Breast epithelium (tissue), 4 donors: ENCODE measurements around the gene EIF4H. TPM values are rescaled to one million over a fixed set of nuclear protein-coding genes. Genes with fewer than 3 reads are reported as not detected.

Experiments used
- DNase-seq, 2 donors: peaks; one replicate each; pipeline ENCODE4 v3.0.0-alpha.2; 2019; ENCODE audit warnings: low spot score in 2 of 2
- H3K27ac ChIP-seq, 2 donors: fragments of 200-600 bp; sonication (generic) in 1 of 2; one replicate each; pipeline ENCODE4 v1.5.1; 2016 to 2019; ENCODE audit warnings: mild to moderate bottlenecking in 1 of 2
- H3K27me3 ChIP-seq, 2 donors: fragments of 200-600 bp; sonication (generic) in 1 of 2; one replicate each; pipeline versions ENCODE4 v1.5.1 to v1.6.0; 2017 to 2019; ENCODE audit warnings: control low read depth in 1 of 2, mild to moderate bottlenecking in 1 of 2
- H3K36me3 ChIP-seq: fragments of 200-600 bp; one replicate; pipeline ENCODE4 v1.5.1; 2019
- H3K4me1 ChIP-seq, 2 donors: fragments of 200-600 bp; sonication (generic); one replicate each; pipeline ENCODE4 v1.5.1; 2016 to 2019; ENCODE audit warnings: control low read depth in 1 of 2
- H3K4me3 ChIP-seq, 3 donors: fragments of 200-600 bp; sonication (generic); 1 replicate in 2 of 3; 2 replicates in 1 of 3; pipeline ENCODE4 v1.5.1; 2016 to 2019; ENCODE audit warnings: mild to moderate bottlenecking in 3 of 3, moderate library complexity in 2 of 3
- H3K9me3 ChIP-seq, 2 donors: fragments of 200-600 bp; sonication (generic) in 1 of 2; one replicate each; pipeline ENCODE4 v1.5.1; 2016 to 2019; ENCODE audit warnings: control low read depth in 1 of 2
- POLR2A ChIP-seq: fragments of 450-650 bp; IDR thresholded peaks from one replicate; pipeline ENCODE4 v1.6.1; 2016; ENCODE audit warnings: antibody characterized with exemption, mild to moderate bottlenecking, moderate library complexity
- POLR2AphosphoS5 ChIP-seq, 3 donors: sonication (generic); formaldehyde crosslinking; IDR thresholded peaks; one replicate each; pipeline ENCODE4 v1.6.1; 2017; ENCODE audit warnings: antibody characterized with exemption in 3 of 3
- intact Hi-C: fragments of 100-400 bp; cut with DNase I; formaldehyde crosslinking; loops from one replicate; pipeline ENCODE4 v1.15.1; 2023; ENCODE audit warnings: low total_unique reads
- total RNA-seq, 3 donors: library from RNA; depleted of rRNA; stranded (reverse); fragments of >200 nt; gene quantifications; one replicate each; pipeline ENCODE4 v1.1.0, GENCODE V29; 2016
- TF ChIP-seq, protein P1 (sequence below), 3 donors: fragments of 450-650 bp; IDR thresholded peaks; one replicate each; pipeline ENCODE4 v1.5.1; 2016 to 2017; ENCODE audit warnings: antibody characterized with exemption in 3 of 3, mild to moderate bottlenecking in 3 of 3, moderate library complexity in 3 of 3

The EIF4H gene
- total RNA-seq, 3 donors from 2014 or later: 199 to 256 (median 238) TPM

DNA sequence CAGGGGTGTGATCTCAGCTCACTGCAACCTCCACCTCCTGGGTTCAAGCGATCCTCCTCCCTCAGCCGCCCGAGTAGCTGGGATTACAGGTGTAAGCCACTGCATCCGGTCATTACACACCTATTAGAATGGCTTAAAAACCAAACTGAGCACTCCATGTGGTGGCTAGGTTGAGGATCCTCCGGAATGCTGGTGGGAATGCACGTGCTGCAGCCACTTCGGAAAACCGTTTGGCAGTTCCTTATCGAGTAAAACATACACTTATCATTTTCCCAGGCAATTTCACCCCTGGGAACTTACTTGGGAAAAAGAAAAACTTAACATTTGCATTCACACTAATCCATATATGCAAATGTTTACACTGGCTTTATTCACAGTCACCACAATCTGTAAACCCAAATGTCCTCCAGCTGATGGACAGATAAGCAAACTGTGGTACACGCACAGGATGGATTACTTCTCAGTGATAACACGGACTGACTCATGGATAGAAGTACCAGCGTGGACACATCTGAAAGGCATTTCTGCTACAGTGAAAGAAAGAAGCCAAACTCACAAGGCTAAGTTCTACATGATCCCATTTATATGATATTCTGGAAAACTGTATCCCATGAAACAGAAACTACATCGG, 59.6 kb downstream of the EIF4H start:
- Histone ChIP-seq H3K27me3 (no peaks in the 10 kb centered on the region), H3K9me3 (no peaks in the 10 kb centered on the region), H3K27ac (no peak overlapping the region), H3K4me3 (no peak overlapping the region), H3K4me1 (no peaks in the 10 kb centered on the region), H3K36me3 (peaks cover 6% of the 10 kb centered on the region)
- no peak for DNase-seq
- intact Hi-C loops: loop anchor here (1.0 kb wide), 1 partner anchor 21 kb away; the partner anchor contains the start of gene RFC2
- TF ChIP-seq, protein P1, sequence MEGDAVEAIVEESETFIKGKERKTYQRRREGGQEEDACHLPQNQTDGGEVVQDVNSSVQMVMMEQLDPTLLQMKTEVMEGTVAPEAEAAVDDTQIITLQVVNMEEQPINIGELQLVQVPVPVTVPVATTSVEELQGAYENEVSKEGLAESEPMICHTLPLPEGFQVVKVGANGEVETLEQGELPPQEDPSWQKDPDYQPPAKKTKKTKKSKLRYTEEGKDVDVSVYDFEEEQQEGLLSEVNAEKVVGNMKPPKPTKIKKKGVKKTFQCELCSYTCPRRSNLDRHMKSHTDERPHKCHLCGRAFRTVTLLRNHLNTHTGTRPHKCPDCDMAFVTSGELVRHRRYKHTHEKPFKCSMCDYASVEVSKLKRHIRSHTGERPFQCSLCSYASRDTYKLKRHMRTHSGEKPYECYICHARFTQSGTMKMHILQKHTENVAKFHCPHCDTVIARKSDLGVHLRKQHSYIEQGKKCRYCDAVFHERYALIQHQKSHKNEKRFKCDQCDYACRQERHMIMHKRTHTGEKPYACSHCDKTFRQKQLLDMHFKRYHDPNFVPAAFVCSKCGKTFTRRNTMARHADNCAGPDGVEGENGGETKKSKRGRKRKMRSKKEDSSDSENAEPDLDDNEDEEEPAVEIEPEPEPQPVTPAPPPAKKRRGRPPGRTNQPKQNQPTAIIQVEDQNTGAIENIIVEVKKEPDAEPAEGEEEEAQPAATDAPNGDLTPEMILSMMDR (IDR thresholded peaks at IDR 0.05): no peak
- TF ChIP-seq POLR2A (no peak), POLR2AphosphoS5 (IDR thresholded peaks at IDR 0.05) (no peak)

DNA sequence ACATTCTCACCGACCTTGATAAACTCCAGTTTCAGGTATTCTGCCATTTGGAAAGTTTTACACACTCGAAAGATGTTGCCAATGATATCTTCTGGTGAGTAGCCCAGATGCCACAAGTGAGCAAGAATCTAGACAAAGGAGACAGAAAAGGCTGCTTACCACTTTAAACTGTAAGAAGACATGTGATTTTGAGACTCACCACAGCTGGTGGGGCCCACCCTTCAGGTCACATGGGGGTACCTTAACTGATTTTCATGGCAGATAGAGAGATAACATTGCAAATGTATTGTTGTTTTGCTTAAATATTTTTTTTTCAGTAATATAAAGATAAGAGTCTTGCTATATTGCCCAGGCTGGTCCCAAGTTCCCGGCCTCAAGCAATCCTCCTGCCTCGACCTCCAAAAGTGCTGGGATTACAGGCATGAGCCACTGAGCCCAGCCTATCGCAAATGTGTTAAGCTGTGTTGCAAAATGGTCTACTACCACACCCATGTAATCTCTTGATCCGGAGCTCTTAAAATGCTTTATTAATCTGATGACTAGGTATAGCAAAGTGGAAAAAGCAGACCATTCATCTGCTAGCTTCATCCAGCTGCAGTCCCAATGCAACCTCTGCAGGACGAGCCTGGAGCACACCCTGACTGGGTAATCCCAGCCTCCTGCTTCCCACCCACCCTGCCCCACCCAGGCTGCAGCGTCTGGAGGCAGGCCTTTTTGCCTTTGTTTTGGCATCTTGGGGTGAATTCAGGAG, 61.5 kb downstream of the EIF4H start:
- H3K36me3 ChIP-seq: peaks cover under 1% of the 10 kb centered on the region
- TF ChIP-seq, protein P1 (IDR thresholded peaks at IDR 0.05): no peak
- TF ChIP-seq POLR2AphosphoS5 (IDR thresholded peaks at IDR 0.05) (no peak), POLR2A (no peak)

DNA sequence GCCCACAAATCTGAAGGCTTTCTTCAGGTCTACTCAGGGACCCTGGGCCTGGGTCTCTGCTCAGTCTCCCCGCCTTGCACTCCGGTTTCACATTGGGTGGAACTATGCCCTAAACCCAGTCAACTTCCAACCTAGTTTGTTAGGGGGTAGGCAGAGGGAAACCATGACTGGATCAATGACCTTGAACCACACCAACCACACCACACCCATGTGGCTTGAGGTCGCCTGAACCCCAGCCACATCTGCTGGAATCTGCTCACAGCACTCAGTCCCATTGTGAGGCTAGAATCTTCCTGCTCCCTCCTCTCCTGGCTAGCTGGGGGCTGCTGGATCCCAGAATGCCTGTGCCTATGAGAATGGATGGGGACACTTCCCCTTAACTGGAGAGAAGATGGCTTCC, 62.1 kb downstream of the EIF4H start:
- H3K4me3 ChIP-seq: no peak overlapping the region
- H3K9me3 ChIP-seq: no peaks in the 10 kb centered on the region
- no peak overlapping the region for H3K27ac ChIP-seq
- intact Hi-C loops: no loop called here
- TF ChIP-seq POLR2A (no peak), POLR2AphosphoS5 (IDR thresholded peaks at IDR 0.05) (no peak)
- TF ChIP-seq, protein P1 (IDR thresholded peaks at IDR 0.05): no peak
- H3K4me1 ChIP-seq: no peaks in the 10 kb centered on the region
- no peaks in the 10 kb centered on the region for H3K27me3 ChIP-seq
- no peaks in the 10 kb centered on the region for H3K36me3 ChIP-seq
- DNase-seq: no peak

More for the DNA sequence above, 61.5 kb downstream of the EIF4H start:
- Histone ChIP-seq H3K4me3 (no peak overlapping the region), H3K27ac (no peak overlapping the region), H3K9me3 (no peaks in the 10 kb centered on the region), H3K4me1 (no peaks in the 10 kb centered on the region), H3K27me3 (no peaks in the 10 kb centered on the region)
- intact Hi-C loops: no loop called here
- DNase-seq: no peak

DNA sequence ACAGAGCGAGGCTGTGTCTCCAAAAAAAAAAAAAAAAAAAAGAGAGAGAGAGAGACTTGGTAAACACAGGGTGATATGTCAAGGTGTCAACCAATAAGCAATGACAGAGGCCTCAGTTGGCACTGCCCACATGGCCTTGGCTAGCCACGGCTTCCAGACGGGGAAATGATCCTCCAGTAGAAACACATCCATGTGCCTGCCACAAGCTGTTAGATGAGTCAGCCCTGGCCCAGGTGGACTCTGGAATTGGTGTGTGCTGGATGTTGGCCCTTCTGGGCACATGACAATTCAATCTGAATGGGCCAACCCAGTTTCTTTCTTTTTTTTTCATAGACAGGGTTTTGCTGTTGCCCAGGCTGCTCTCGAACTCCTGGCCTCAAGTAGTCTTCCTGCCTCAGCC, 66.3 kb downstream of the EIF4H start:
- TF ChIP-seq, protein P1 (IDR thresholded peaks at IDR 0.05): no peak
- TF ChIP-seq POLR2AphosphoS5 (IDR thresholded peaks at IDR 0.05) (no peak), POLR2A (no peak)
- H3K27ac ChIP-seq: no peak overlapping the region
- no peaks in the 10 kb centered on the region for H3K27me3 ChIP-seq
- no peaks in the 10 kb centered on the region for H3K9me3 ChIP-seq
- intact Hi-C loops: no loop called here
- H3K4me3 ChIP-seq: no peak overlapping the region
- no peaks in the 10 kb centered on the region for H3K36me3 ChIP-seq
- no peak for DNase-seq
- no peaks in the 10 kb centered on the region for H3K4me1 ChIP-seq

DNA sequence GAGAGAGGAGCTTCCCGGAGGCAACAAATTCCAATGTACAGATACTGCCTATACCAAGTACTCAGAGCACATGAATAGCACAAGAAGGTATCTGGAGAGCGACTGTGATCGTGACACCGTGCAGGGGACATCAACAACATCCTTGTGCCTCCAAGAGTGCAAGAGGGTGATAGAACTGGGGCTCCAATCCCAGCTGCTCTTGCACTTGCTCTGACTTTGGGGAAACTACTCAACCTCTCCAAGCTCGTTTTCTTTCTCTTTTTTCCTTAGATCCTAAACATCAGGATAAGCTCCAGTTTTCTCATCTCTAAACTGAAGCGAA, 67.9 kb downstream of the EIF4H start:
- DNase-seq: no peak
- Histone ChIP-seq H3K9me3 (no peaks in the 10 kb centered on the region), H3K27me3 (no peaks in the 10 kb centered on the region), H3K4me1 (no peaks in the 10 kb centered on the region), H3K4me3 (no peak overlapping the region), H3K36me3 (no peaks in the 10 kb centered on the region), H3K27ac (no peak overlapping the region)
- TF ChIP-seq, protein P1 (IDR thresholded peaks at IDR 0.05): no peak
- no peak for TF ChIP-seq POLR2AphosphoS5 (IDR thresholded peaks at IDR 0.05)
- no peak for TF ChIP-seq POLR2A
- intact Hi-C loops: no loop called here
